Measurements from ENCODE around the gene TDRD12.

DNA sequence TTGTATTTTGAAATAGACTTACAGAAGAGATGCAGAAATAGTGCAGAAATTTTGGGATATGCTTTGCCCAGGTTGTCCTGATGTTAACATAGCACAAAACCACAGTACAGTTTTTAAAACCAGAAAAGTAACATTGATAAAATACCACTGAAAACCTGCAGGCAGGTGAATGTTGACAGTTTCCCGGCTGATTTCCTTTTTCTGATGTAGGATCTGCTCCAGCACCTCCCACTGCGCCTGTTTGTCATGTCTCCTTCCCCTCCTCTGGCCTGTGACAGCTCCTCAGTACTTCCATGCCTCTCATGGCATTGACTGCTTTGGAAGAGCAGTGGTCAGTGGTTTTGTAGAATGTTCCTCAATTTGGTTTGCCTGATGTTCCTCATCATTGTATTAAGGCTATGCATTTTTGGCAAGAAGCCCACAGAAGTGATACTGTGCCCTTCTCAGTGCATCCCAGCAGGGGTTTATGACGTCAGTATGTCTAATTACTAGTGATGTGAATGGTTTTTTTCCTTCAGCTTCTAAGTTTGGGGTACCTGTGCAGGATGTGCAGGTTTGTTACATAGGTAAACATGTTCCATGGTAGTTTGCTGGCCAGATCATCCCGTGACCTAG is 31.0 kb downstream of the TDRD12 start:
- TF ChIP-seq POLR2A (IDR thresholded peaks at IDR 0.05) (no peak), EP300 (IDR thresholded peaks at IDR 0.05) (no peak), CTCF (IDR thresholded peaks at IDR 0.05) (no peak)

All from sigmoid colon (tissue), 4 donors.